GM12878 (cell line): ENCODE results near the gene ZNF581. TPM values are rescaled to one million over a fixed set of nuclear protein-coding genes. Genes with fewer than 3 reads are reported as not detected.

Experiments
- ATAC-seq: fragments of 200-7000 bp; cut with Tn5 transposase; 3 replicates; pipeline ENCODE4 v1.9.1; 2020; ENCODE audit warnings: mild to moderate bottlenecking, moderate library complexity
- BruUV-seq: library from RNA; stranded (reverse); fragments of 400-500 nt; replicated peaks from 2 replicates; lab custom pipeline; 2021; lab: Mats Ljungman, UMichigan
- CTCF ChIA-PET: fragments of 300-600 bp; sonication (Branson Sonifier 250); formaldehyde crosslinking; extraction: SDS; loops from one replicate; lab custom pipeline; 2021; ENCODE audit warnings: inconsistent platforms; lab: Yijun Ruan, JAX
- POLR2A ChIA-PET: fragments of 350-600 bp; formaldehyde crosslinking; extraction: SDS; loops from one replicate; lab custom pipeline; 2021; ENCODE audit warnings: inconsistent platforms; lab: Charles Lee
- RAD21 ChIA-PET: fragments of 300-600 bp; sonication (Branson Sonifier 250); formaldehyde crosslinking; loops from one replicate; lab custom pipeline; 2023; ENCODE audit warnings: antibody characterized with exemption; ENCODE audit not compliant: unreplicated experiment; lab: Charles Lee
- SMC1A ChIA-PET: fragments of 300-600 bp; sonication (Branson Sonifier 250); formaldehyde crosslinking; loops from one replicate; lab custom pipeline; 2023; ENCODE audit not compliant: unreplicated experiment, uncharacterized antibody; lab: Charles Lee
- DNase-seq: peaks from one replicate; pipeline ENCODE4 v3.0.0-alpha.2; 2011; ENCODE audit warnings: low read depth, low spot score
- FAIRE-seq: peaks from 3 replicates; lab custom pipeline; 2011; peaks lifted over from hg19 to GRCh38; lab: Jason Lieb, UNC
- H2AFZ ChIP-seq: 2 replicates; pipeline ENCODE4 v1.6.0; 2011; ENCODE audit warnings: low read depth, low read length, control low read depth; ENCODE audit not compliant: control insufficient read depth
- H3K27ac ChIP-seq: 2 replicates; pipeline ENCODE4 v1.5.1; 2011; ENCODE audit warnings: control low read depth; ENCODE audit not compliant: control insufficient read depth, insufficient read depth
- H3K27me3 ChIP-seq, 2 experiments: replicated peaks in 1 of 2; 2 replicates each; pipeline versions ENCODE4 v1.6.0 to v1.6.1; 2011; ENCODE audit warnings: low read length in 1 of 2; ENCODE audit not compliant: control insufficient read depth in 2 of 2, insufficient read depth in 2 of 2
- H3K36me3 ChIP-seq, 2 experiments: 2 replicates each; pipeline ENCODE4 v1.5.1; 2011; ENCODE audit warnings: low read length in 1 of 2; ENCODE audit not compliant: control insufficient read depth in 2 of 2, insufficient read depth in 2 of 2
- H3K4me1 ChIP-seq: 2 replicates; pipeline ENCODE4 v1.6.1; 2011; ENCODE audit warnings: mild to moderate bottlenecking, low read length, moderate library complexity, mixed read lengths; ENCODE audit not compliant: control insufficient read depth, insufficient read depth
- H3K4me2 ChIP-seq: 2 replicates; pipeline ENCODE4 v1.6.0; 2011; ENCODE audit warnings: control low read depth; ENCODE audit not compliant: control insufficient read depth, insufficient read depth
- H3K4me3 ChIP-seq: fragments of 200-600 bp; sonication (generic); 2 replicates; pipeline ENCODE4 v1.5.1; 2016
- H3K79me2 ChIP-seq: 2 replicates; pipeline ENCODE4 v1.6.0; 2011; ENCODE audit warnings: low read length; ENCODE audit not compliant: control insufficient read depth, insufficient read depth
- H3K9ac ChIP-seq: 2 replicates; pipeline ENCODE4 v1.8.0; 2011; ENCODE audit warnings: low read length, control low read depth, mixed read lengths; ENCODE audit not compliant: control insufficient read depth, insufficient read depth
- H3K9me3 ChIP-seq: replicated peaks from 3 replicates; pipeline ENCODE4 v1.5.1; 2011; ENCODE audit warnings: mild to moderate bottlenecking, low read length; ENCODE audit not compliant: control insufficient read depth, insufficient read depth
- H4K20me1 ChIP-seq: 2 replicates; pipeline ENCODE4 v1.6.0; 2011; ENCODE audit not compliant: control insufficient read depth, insufficient read depth
- BMI1 ChIP-seq: fragments of 450-650 bp; IDR thresholded peaks from 2 replicates; pipeline ENCODE4 v1.6.1; 2016; ENCODE audit warnings: mild to moderate bottlenecking, moderate library complexity, borderline replicate concordance
- KAT2A ChIP-seq: conservative IDR thresholded peaks from 2 replicates; pipeline ENCODE4 v1.6.1; 2011; ENCODE audit warnings: low read depth, low read length; ENCODE audit not compliant: control insufficient read depth
- KLF5 ChIP-seq: fragments of 450-650 bp; IDR thresholded peaks from 2 replicates; pipeline ENCODE4 v1.6.1; 2014; ENCODE audit warnings: mild to moderate bottlenecking; ENCODE audit not compliant: partially characterized antibody
- NR2C1 ChIP-seq: fragments of 450-650 bp; IDR thresholded peaks from 2 replicates; pipeline ENCODE4 v1.6.1; 2017; ENCODE audit warnings: antibody characterized with exemption, mild to moderate bottlenecking, moderate library complexity
- NR2F1 ChIP-seq: fragments of 450-650 bp; conservative IDR thresholded peaks from 2 replicates; pipeline ENCODE4 v1.6.1; 2017; ENCODE audit warnings: mild to moderate bottlenecking
- PAX5 ChIP-seq: IDR thresholded peaks from 2 replicates; pipeline ENCODE4 v1.6.1; 2011; ENCODE audit warnings: low read depth, low read length, borderline replicate concordance
- POLR2AphosphoS5 ChIP-seq: IDR thresholded peaks from 2 replicates; pipeline ENCODE4 v1.6.1; 2011; ENCODE audit warnings: mild to moderate bottlenecking, low read length, inconsistent platforms
- RUNX3 ChIP-seq: IDR thresholded peaks from 2 replicates; pipeline ENCODE4 v1.6.1; 2012; ENCODE audit warnings: low read length, inconsistent platforms
- SP1 ChIP-seq: IDR thresholded peaks from one replicate; pipeline ENCODE4 v1.6.1; 2011; ENCODE audit warnings: low read depth, low read length
- SPI1 ChIP-seq: IDR thresholded peaks from 2 replicates; pipeline ENCODE4 v1.6.1; 2011; ENCODE audit warnings: low read depth, mild to moderate bottlenecking, low read length, moderate library complexity, borderline replicate concordance; ENCODE audit not compliant: insufficient read depth
- SREBF2 ChIP-seq: IDR thresholded peaks from 2 replicates; pipeline ENCODE4 v1.6.1; 2012; ENCODE audit warnings: mild to moderate bottlenecking, low read length
- WGBS: methylation state at CpG from one replicate; pipeline ENCODE4 v1.1.6; 2016; ENCODE audit warnings: low lambda C conversion rate; ENCODE audit not compliant: insufficient replicate concordance, insufficient coverage; ENCODE audit errors: missing lambda C conversion rate; 5-methylcytosine and 5-hydroxymethylcytosine counted together
- in situ Hi-C: fragments of 300-500 bp; cut with MboI; formaldehyde crosslinking; loops from 9 replicates; pipeline ENCODE4 v1.14.3; 2018; ENCODE audit warnings: mixed read lengths
- intact Hi-C: fragments of 100-400 bp; cut with micrococcal nuclease; formaldehyde crosslinking; loops from one replicate; pipeline ENCODE4 v1.14.2; 2022; ENCODE audit not compliant: unreplicated experiment
- polyA plus RNA-seq, 11 experiments: library from polyadenylated mRNA; depleted of rRNA in 4 of 11; unstranded in 6 of 11; stranded (reverse) in 5 of 11; fragments of >200 nt; fragmentation: Nextera tagmentation in 4 of 11; fragmentation: Illumina TruSeq in 1 of 11; extraction: Ambion mirVana in 4 of 11; extraction: Trizol in 1 of 11; gene quantifications; 1 replicate in 1 of 11; 2 replicates in 10 of 11; pipeline versions ENCODE4 v1.2.1 to v1.2.3, GENCODE V29; 2011 to 2016; ENCODE audit warnings: inconsistent platforms in 2 of 11, missing spikeins in 2 of 11, low read depth in 1 of 11
- total RNA-seq, 4 experiments: library from RNA; depleted of rRNA in 3 of 4; stranded (reverse); fragments of >200 nt in 3 of 4; fragmentation: Illumina TruSeq in 1 of 4; extraction: Trizol in 1 of 4; gene quantifications; 2 replicates each; pipeline versions ENCODE4 v1.2.1 to v1.2.3, GENCODE V29; 2013 to 2021
- TF ChIP-seq, protein P1 (sequence below): fragments of 450-650 bp; IDR thresholded peaks from 2 replicates; pipeline ENCODE4 v1.6.1; 2017; ENCODE audit warnings: borderline replicate concordance

The ZNF581 gene
- total and polyA plus RNA-seq, 10 of the 15 experiments (the other 5 are each of a cell fraction or from before 2014, with no cell fraction given), result 4.7 to 45.4 (median 22.2) TPM

DNA sequence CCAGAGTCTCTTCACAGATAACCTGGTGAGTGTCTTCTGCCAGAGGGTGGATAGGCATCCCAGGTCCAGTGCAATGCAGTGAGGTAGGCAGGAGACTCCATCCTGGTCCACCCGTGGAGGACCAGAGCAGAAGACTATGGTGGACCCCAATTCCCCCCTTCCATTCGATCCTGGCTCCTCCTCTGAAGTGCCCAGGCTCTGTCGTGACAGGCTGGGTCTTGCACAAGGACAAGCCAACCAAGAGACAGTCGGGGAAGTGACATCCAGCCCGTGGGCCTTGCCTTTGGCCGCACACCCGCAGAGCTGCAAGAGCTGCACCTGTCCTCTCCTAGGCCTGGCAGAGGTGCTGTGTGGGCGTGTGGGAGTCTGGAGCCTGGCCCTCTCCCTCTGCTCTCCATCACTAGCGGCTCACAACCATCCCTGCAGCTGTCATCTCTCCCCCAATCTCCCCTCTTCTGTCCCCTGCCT is 22.2 kb upstream of the ZNF581 start:
- Histone ChIP-seq H3K27ac (no peak overlapping the region), H2AFZ (no peak overlapping the region), H3K4me3 (no peak overlapping the region), H3K9me3 (no peaks in the 10 kb centered on the region; the same call in 1 of the 3 replicates), H3K79me2 (no peaks in the 10 kb centered on the region), H3K36me3 (peaks cover 3% of the 10 kb centered on the region in 2 experiments; a peak in 3 of 4 replicates), H3K9ac (no peak overlapping the region), H3K4me2 (no peak overlapping the region), H3K4me1 (peaks cover 7% of the 10 kb centered on the region; the same call in 1 of the 2 replicates), H3K27me3 (no peaks in the 10 kb centered on the region), H4K20me1 (no peaks in the 10 kb centered on the region)
- TF ChIP-seq BMI1, result no peak
- TF ChIP-seq POLR2AphosphoS5, result 0 out of 2 replicates have a peak, but pooled peaks have one; percentile 19
- ChIA-PET POLR2A (no interaction called here), CTCF (interaction anchor here (1.1 kb wide), 1 partner anchor 15 kb away, joined by 6 read pairs; the partner anchor contains the start of gene ZNF865), SMC1A (interaction anchor here (1.4 kb wide), 1 partner anchor 15 kb away, joined by 5 read pairs; no protein-coding TSS in a partner anchor), RAD21 (interaction anchor here (1.0 kb wide), 1 partner anchor 15 kb away, joined by 3 read pairs; the partner anchor contains the start of gene ZNF865)
- BruUV-seq, result TSS peak; percentile 56
- in situ Hi-C loops, result no loop called here
- FAIRE-seq (no peak), ATAC-seq (no peak), DNase-seq (no peak)
- intact Hi-C loops, result no loop called here
- WGBS, result 84% methylated on average over 8 of the region's 9 CpGs

DNA sequence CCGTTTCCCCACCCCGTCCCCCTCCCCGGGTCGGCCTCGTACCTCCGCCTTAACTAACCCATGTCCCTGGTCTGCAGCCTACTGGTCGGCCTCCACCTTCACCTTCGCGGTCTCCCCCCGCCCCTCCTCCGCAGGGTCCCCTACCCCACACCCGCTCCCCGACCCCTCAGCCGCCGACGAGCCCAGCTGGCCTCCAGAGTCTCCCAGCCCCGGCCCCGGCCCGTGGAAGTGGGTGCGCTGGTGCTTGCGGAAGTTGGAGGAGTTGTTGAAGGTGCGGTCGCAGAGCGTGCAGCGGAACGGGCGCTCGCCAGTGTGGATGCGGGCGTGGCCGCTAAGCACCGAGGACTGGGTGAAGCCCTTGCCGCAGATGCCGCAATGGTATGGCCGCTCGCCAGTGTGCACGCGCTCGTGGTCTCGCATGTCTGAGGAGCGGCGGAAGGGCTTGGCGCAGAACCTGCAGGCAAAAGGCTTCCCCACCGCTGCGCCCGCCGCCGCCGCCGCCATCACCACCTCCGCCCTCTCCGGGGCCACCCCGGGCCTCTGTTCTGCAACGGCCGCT is 21.7 kb upstream of the ZNF581 start:
- no TSS peak for BruUV-seq
- H3K36me3 ChIP-seq, result peaks cover 0 to 3% of the 10 kb centered on the region in 2 experiments; a peak in 2 of 4 replicates
- no peaks in the 10 kb centered on the region for H3K79me2 ChIP-seq
- no peaks in the 10 kb centered on the region; the same call in 1 of the 3 replicates for H3K9me3 ChIP-seq
- CTCF ChIA-PET, result interaction anchor here (7.9 kb wide), 1 partner anchor 16 kb away, joined by 76 read pairs; the partner anchor contains the start of gene ZNF865
- RAD21 ChIA-PET, result no interaction called here
- no peak for ATAC-seq
- FAIRE-seq, result no peak
- no peaks in the 10 kb centered on the region for H4K20me1 ChIP-seq
- no peak overlapping the region for H3K4me2 ChIP-seq
- H3K4me1 ChIP-seq, result peaks cover 9% of the 10 kb centered on the region; the same call in 1 of the 2 replicates
- SMC1A ChIA-PET, result no interaction called here
- no peaks in the 10 kb centered on the region for H3K27me3 ChIP-seq
- TF ChIP-seq NR2C1, result no peak
- no peak for TF ChIP-seq PAX5
- no peak for TF ChIP-seq SREBF2
- TF ChIP-seq RUNX3, result no peak
- no peak for TF ChIP-seq NR2F1
- TF ChIP-seq KAT2A, result no peak
- no peak for TF ChIP-seq KLF5
- TF ChIP-seq SPI1, result no peak
- no peak for TF ChIP-seq SP1
- TF ChIP-seq, protein P1, sequence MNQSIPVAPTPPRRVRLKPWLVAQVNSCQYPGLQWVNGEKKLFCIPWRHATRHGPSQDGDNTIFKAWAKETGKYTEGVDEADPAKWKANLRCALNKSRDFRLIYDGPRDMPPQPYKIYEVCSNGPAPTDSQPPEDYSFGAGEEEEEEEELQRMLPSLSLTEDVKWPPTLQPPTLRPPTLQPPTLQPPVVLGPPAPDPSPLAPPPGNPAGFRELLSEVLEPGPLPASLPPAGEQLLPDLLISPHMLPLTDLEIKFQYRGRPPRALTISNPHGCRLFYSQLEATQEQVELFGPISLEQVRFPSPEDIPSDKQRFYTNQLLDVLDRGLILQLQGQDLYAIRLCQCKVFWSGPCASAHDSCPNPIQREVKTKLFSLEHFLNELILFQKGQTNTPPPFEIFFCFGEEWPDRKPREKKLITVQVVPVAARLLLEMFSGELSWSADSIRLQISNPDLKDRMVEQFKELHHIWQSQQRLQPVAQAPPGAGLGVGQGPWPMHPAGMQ, result no peak
- 97% methylated on average over 18 of the region's 55 CpGs for WGBS
- no peak overlapping the region for H3K9ac ChIP-seq
- DNase-seq, result no peak
- intact Hi-C loops, result no loop called here
- H2AFZ ChIP-seq, result no peak overlapping the region
- no peak overlapping the region for H3K27ac ChIP-seq
- POLR2A ChIA-PET, result no interaction called here
- in situ Hi-C loops, result no loop called here
- H3K4me3 ChIP-seq, result no peak overlapping the region
